ENCODE measurements around the gene RPLP1. TPM values are rescaled to one million over a fixed set of nuclear protein-coding genes. Genes with fewer than 3 reads are reported as not detected.

Gene RPLP1
- total and polyA plus RNA-seq, 9 of the 15 experiments (the other 6 are each of a cell fraction or from before 2014, with no cell fraction given), result 76.3 to 3,053 (median 847) TPM

GRCh38 chr15:69475769-69476358, 23.2 kb downstream of the RPLP1 start:
- no peaks in the 10 kb centered on the region for H3K4me1 ChIP-seq (replicated peaks in 1 of 2; ENCODE audit: control insufficient read depth in 2 of 2, insufficient read depth in 2 of 2, low read length in 2 of 2)
- TF ChIP-seq, protein P1, sequence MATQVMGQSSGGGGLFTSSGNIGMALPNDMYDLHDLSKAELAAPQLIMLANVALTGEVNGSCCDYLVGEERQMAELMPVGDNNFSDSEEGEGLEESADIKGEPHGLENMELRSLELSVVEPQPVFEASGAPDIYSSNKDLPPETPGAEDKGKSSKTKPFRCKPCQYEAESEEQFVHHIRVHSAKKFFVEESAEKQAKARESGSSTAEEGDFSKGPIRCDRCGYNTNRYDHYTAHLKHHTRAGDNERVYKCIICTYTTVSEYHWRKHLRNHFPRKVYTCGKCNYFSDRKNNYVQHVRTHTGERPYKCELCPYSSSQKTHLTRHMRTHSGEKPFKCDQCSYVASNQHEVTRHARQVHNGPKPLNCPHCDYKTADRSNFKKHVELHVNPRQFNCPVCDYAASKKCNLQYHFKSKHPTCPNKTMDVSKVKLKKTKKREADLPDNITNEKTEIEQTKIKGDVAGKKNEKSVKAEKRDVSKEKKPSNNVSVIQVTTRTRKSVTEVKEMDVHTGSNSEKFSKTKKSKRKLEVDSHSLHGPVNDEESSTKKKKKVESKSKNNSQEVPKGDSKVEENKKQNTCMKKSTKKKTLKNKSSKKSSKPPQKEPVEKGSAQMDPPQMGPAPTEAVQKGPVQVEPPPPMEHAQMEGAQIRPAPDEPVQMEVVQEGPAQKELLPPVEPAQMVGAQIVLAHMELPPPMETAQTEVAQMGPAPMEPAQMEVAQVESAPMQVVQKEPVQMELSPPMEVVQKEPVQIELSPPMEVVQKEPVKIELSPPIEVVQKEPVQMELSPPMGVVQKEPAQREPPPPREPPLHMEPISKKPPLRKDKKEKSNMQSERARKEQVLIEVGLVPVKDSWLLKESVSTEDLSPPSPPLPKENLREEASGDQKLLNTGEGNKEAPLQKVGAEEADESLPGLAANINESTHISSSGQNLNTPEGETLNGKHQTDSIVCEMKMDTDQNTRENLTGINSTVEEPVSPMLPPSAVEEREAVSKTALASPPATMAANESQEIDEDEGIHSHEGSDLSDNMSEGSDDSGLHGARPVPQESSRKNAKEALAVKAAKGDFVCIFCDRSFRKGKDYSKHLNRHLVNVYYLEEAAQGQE (IDR thresholded peaks at IDR 0.05; ENCODE audit: borderline replicate concordance), result peak; percentile 35; the same call in 1 of the 2 replicates
- TF ChIP-seq, protein P1 (CRISPR knock-in tag; IDR thresholded peaks at IDR 0.05; ENCODE audit: low read depth), result no peak
- TF ChIP-seq RUNX1 (IDR thresholded peaks at IDR 0.05; ENCODE audit: low read depth) (no peak), CTCF (IDR thresholded peaks at IDR 0.05 in 2 of 3, conservative IDR thresholded peaks at IDR 0.05 in 1 of 3; ENCODE audit: insufficient read depth in 2 of 3, low read depth in 1 of 3, low read length in 3 of 3) (peak; percentile 87 to 95 (median 93)), MAZ (CRISPR knock-in tag; conservative IDR thresholded peaks at IDR 0.05 in 1 of 2, IDR thresholded peaks at IDR 0.05 in 1 of 2) (0 out of 4 replicates have a peak, but pooled peaks of 1 of the 2 experiments have one; percentile 25), STAG1 (CRISPR knock-in tag; IDR thresholded peaks at IDR 0.05; ENCODE audit: borderline replicate concordance) (peak; percentile 95), XRCC5 (IDR thresholded peaks at IDR 0.05; ENCODE audit: low read depth, low read length) (peak; percentile 74), RAD21 (CRISPR knock-in tag; conservative IDR thresholded peaks at IDR 0.05 in 1 of 2, IDR thresholded peaks at IDR 0.05 in 1 of 2) (peak; percentile 83 to 88), CTBP1 (IDR thresholded peaks at IDR 0.05; ENCODE audit: borderline replicate concordance) (peak; percentile 66), RCOR1 (IDR thresholded peaks at IDR 0.05; ENCODE audit: borderline replicate concordance in 1 of 2, low read depth in 2 of 2, low read length in 2 of 2) (peak in 1 of 2 experiments; percentile 44; a peak in 1 of 4 replicates), SRSF1 (IDR thresholded peaks at IDR 0.05; ENCODE audit: low read depth, low read length) (no peak)

More at GRCh38 chr15:69475769-69476358, 23.2 kb downstream of the RPLP1 start:
- Histone ChIP-seq H2AFZ (ENCODE audit: low read depth, low read length) (no peak overlapping the region), H3K9me1 (ENCODE audit: control insufficient read depth, insufficient read depth, low read length) (no peaks in the 10 kb centered on the region), H3K27ac (ENCODE audit: extremely low read depth, low read depth, low read length) (no peak overlapping the region), H3K36me3 (ENCODE audit: control insufficient read depth, insufficient read depth, low read length) (no peaks in the 10 kb centered on the region), H4K20me1 (replicated peaks; ENCODE audit: control insufficient read depth, insufficient read depth, low read length) (no peaks in the 10 kb centered on the region; the same call in 1 of the 2 replicates), H3K79me2 (ENCODE audit: control insufficient read depth, insufficient read depth, low read length) (no peaks in the 10 kb centered on the region), H3K4me2 (ENCODE audit: insufficient read depth, low read length) (no peak overlapping the region), H3K9me3 (replicated peaks; ENCODE audit: control insufficient read depth, insufficient read depth, low read depth, low read length) (no peaks in the 10 kb centered on the region), H3K4me3 (no peak overlapping the region), H3K9ac (ENCODE audit: insufficient read depth in 1 of 2, low read depth in 2 of 2, low read length in 2 of 2) (no peak overlapping the region), H3K27me3 (ENCODE audit: control insufficient read depth in 2 of 2, insufficient read depth in 2 of 2, low read length in 2 of 2) (peaks cover 6 to 24% of the 10 kb centered on the region in 2 experiments; a peak in 4 of 5 replicates)
- intact Hi-C loops (cut with micrococcal nuclease), result loop anchor here (2.0 to 10.0 kb wide), 2 partner anchors 1013 to 1249 kb away; no protein-coding TSS in a partner anchor
- WGBS (ENCODE audit: insufficient coverage, low coverage, missing lambda C conversion rate), result 1% methylated on average over 8 of the region's 8 CpGs
- CTCF ChIA-PET (ENCODE audit: low intra/inter-chr PET ratio), result interaction anchor here (0.6 to 1.3 kb wide), 4 partner anchors 275 to 1336 kb away, joined by 3 to 4 read pairs (median 3); no protein-coding TSS in a partner anchor
- POLR2A ChIA-PET, result interaction anchor here (0.6 kb wide), 2 partner anchors 9 to 1318 kb away, joined by 3 to 4 read pairs; no protein-coding TSS in a partner anchor
- in situ Hi-C loops (cut with MboI), result loop anchor here (10.0 kb wide), 1 partner anchor 1009 kb away; no protein-coding TSS in a partner anchor
- no TSS peak for BruUV-seq (replicated peaks)
- ATAC-seq, result peak; percentile 95
- FAIRE-seq, result peak; percentile 94
- peak; percentile 75 to 85 (median 81) for DNase-seq (ENCODE audit: extremely low read depth in 1 of 4, low spot score in 3 of 4)

Data from K562 (cell line).